GM21528 (cell line): ENCODE measurements around the gene FOXN3.

Experiments
- ATAC-seq: cut with Tn5 transposase; IDR thresholded peaks from one replicate; pipeline ENCODE4 v1.9.1; 2021; ENCODE audit warnings: mild to moderate bottlenecking, moderate library complexity; ENCODE audit not compliant: unreplicated experiment, low FRiP score

The FOXN3 gene

DNA sequence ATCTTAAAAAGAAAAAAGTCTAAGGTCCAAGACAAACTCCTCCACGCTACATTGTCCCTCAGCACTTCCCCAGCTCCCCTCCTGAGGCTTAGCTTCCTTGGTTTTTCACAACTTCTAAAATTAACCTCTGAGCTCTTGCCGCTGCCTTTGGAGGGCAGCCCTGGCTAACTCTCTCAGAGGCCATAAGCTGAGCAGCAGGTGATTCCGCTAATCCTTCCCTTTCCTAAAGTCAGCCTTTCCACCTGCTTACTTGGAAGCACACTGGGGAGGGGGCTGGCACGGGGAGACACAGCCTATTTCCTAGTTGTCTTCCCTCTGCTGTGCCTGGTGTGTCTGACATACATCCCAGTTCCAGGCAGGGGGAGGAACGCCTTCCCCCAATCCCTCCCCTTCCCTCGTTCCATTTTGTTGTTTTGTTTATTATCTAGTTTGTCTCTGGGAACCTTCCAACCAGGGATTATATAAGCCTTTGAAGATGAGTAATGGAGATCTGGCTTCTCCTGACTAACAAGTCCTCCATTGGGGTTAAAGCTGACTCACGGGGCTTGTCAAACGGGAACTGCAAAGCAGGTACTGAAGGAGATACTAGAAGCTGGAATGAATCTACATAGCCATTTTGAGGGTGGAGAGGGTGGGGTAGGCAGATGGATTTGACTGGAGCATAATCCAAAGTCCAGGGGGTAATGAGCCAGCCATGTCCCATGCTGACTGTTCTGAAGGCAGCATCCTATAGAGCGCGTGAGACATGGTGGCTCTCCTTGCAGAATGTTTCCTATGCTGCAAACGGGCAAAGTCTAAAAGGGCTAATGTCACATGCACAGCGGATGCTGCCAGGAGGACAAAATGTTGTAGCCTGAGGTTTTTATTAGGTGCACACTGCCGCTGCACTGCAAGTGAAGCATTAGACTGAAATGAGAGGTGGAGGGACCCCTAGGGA, 230.8 kb downstream of the FOXN3 start:
- ATAC-seq, result no peak

DNA sequence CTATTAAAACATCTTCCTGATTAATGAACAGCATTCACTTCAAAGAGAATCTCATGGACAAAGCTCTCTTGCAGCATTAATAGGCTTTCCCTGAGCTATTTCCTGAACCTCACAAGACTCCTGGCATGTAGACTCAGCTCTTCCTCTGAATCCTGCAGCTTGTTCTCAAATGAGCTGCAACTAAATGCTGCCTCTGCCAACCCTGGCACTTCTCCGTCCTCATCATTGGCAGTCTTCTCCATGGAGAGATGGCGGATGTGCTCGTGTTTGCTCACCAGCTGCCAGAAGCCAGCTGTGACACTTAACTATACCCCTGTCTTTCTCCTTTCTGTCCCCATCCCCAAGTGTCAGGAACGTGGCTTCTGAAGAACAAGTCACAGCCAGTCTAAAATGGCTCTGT, 232.1 kb downstream of the FOXN3 start:
- ATAC-seq, result no peak

DNA sequence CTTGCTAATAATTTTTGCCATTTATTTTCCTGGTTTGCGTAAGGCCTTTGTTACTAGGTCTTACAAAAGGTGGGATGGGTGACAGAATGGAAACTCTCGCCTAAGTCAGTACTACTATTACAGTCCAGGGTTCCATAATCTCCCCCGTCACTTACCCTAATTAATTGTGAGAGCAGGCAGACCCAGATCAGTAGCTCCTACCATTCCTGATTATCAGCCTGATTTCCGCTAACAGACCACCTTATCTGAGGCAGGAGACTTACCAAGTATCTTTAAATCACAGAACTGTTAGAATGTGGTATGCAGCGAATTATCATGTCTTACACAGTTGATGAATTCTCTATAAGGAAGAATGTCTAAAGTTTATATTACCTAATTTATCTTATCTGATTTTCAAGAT, 234.7 kb downstream of the FOXN3 start:
- ATAC-seq, result no peak

DNA sequence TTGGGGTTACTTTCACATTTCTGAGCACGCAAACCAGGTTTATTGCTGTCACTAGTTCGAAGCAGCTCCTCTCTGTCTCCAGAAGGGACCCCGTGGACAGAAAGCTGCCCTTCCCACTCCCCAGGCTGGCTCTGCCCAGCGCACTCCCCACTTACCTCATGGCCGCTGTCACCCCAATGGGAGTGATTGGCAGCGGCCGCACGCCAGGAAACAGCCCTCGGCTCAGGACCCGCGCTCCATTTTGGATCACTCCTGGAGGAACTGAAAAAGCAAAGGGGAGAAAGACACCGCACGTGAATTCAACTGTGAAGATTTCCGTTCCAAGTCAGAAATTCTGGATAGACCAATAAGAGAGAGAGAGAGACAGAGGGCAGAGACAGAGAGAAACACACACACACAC, 236.5 kb downstream of the FOXN3 start:
- no peak for ATAC-seq

DNA sequence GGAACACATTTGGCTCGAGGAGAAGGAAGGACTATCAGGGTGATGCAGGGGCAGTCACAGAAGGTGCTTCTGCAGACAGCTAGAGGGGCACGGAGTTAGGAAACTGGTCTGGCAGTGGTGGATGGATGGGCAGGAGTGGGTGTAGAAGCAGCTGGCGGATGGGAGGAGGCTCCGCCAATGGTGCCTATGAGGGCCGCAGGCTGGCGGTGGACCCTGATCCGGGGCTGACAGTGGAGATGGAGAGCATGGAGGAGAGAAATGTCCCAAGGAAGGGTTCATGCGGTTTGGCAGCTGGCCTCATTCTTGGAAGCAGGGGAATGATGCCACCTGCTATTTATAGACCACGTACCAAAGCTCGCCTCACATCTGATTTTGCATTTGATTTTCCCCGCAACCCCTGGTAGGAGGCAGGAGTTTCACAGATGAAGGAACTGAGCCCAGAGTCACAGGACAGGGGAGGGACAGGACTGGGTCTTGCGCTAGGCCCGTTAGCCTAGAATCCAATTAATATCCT, 237.1 kb downstream of the FOXN3 start:
- no peak for ATAC-seq

DNA sequence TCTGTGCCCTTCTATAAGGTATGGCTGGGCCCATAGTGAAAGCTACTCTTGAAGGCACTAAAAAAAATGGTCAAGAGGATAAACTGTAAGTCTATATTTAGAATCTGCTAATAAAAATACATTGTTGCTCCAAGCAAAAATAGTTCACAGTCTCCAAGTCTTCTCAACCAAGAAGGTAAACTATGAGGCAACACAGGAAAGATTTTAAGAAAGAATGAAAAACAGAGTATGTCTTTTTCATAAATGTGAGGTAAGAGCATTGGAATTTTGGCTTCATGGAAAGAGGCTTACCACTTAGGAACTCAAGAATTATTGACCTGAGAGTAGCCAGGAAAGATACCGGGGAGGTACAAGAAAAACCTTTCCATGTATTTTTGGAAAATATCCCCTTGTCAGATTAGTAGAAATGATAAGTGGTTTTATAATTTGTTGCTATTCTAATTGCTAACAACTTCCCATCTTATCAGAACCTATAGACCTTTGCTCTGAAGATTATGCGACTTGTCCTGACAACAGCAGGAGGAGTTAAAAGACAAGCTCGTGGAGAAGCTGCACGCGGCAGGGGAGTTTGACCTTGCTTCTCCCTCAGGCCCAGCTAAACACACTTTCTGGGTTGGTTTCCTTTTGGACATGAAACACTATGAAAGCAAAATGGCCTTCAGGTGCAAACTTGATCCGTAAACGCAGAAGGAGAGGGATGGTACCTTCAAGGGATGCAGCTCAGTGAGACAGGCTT, 238.1 kb downstream of the FOXN3 start:
- ATAC-seq, result no peak

DNA sequence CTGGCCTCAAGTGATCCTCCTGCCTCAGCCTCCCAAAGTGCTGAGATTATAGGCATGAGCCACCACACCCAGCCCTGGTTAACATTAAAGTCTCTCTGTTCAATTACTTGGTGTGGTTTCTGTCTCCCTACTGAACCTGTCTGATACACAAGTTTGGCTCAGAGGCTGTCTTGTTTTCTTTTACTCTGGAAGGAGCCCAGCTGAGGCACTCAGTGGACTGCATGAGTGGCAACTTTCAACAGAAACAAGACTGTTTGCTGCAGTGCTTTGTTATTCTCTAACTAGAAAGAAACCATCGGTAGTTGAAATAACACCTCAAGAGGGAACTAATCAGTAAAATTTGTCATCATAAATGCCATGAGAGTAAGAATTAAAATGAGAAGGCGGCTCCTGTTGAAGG, 238.7 kb downstream of the FOXN3 start:
- ATAC-seq, result no peak

DNA sequence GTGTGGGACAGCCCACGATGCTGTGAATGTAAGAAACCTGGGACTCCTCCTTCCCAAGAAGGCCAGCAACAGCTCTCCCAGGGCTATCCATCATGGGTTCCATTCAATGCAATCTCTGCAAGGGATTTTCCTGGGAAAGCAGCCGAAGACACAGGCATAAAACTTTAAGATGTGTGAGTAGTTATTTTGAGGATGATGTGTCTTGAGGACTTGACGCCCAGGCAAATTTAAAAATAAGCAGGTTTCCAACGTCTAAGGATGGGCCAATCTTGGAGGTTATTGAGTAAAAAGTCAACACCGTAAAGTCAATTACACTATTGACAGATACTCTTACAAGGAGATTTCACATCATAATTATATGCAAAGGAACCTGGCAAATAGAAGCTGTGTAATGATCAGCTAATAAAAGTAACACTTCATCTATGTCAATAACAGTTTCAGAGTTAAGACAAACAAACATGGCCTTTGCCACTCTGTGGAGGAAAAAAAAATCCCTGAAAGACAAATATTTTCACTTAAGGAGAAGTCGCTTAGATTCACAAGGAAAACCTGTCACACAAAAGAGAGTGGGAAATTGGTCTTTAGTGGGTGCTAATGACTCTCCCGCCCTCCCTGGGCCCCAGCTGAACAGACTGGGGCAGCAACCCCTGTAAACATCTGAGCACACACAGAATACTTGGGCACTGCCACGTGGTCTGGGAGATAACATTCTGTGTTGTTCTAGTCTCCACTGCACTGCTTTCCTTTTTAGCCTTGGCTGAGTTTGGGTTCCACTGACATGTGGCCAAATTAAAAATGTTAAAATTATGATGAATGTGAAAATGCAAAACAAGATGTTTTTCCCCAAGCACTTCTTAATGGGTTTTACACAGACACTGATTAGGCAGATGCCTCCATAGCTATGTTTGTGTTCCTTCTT, 240.9 kb downstream of the FOXN3 start:
- no peak for ATAC-seq

DNA sequence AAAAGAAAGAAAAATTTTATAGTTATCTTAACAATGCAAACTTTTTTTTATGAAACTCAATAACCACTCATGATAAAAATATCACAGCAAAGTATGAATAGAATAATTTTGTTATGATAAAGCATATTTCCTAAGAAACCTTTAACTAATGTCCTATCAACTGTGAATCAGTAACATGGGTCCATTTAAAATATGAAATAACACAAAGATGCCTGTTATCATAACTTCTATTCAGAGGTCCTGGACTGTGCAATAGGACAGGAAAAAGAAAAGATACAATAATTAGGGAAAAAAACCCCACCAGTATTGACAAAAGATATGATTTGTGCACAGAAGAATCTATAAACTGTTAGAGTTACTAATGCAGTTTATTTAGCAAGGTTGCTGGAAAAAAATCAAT, 245.4 kb downstream of the FOXN3 start:
- no peak for ATAC-seq

DNA sequence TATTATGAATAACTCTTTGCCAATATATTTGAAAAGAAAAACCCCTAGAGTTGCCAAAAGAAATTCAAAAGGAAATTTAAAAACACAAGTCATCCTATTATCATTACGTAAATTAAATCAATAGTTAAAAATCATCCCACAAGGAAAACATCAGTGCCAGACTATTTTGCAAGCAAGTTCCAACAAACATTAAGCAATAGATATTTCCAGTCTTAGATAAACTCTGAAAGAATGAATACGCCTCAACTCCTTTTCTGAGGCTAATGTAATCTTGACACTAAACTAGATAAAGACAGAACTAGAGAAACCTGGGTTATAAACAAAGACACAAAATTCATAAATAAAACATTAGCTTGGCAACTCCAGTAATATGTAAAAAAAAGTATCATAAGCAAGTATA, 245.9 kb downstream of the FOXN3 start:
- no peak for ATAC-seq

DNA sequence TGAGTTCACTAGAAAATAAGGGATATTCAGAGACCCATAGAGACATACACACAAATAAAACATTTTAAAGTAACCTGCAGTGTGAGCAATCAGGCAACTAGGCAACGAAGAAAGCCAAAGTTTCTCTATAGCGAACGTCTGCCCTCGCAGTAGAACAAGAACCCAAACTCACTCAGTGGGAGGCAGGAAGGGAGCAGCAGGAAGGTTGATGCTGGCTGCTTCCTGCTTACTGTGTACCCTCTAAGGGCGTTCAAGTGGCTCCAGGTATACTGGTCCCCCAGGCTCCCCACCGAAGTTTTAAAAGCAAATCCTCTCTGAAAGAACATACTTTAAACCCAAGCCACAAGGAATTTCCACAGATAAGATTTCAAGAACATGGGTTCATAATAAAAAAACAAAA, 249.3 kb downstream of the FOXN3 start:
- no peak for ATAC-seq

DNA sequence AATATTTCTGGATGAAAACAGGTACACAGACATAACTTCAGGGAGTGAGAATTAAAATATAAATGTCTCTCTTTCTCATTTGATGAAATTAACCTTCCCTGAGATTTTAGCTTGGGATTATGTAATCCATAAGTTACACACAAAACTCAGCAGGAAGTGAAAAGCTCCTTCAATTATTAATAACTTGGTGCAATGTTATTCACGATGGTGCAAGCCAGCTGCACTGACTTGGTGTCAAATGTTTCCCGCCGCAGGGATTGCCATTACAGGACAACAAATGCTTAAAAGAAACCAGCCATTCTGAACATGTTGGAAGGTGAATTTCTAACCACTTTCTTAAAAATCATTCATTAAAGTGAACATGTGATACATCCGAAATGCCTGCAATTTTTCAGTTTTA, 250.4 kb downstream of the FOXN3 start:
- no peak for ATAC-seq

DNA sequence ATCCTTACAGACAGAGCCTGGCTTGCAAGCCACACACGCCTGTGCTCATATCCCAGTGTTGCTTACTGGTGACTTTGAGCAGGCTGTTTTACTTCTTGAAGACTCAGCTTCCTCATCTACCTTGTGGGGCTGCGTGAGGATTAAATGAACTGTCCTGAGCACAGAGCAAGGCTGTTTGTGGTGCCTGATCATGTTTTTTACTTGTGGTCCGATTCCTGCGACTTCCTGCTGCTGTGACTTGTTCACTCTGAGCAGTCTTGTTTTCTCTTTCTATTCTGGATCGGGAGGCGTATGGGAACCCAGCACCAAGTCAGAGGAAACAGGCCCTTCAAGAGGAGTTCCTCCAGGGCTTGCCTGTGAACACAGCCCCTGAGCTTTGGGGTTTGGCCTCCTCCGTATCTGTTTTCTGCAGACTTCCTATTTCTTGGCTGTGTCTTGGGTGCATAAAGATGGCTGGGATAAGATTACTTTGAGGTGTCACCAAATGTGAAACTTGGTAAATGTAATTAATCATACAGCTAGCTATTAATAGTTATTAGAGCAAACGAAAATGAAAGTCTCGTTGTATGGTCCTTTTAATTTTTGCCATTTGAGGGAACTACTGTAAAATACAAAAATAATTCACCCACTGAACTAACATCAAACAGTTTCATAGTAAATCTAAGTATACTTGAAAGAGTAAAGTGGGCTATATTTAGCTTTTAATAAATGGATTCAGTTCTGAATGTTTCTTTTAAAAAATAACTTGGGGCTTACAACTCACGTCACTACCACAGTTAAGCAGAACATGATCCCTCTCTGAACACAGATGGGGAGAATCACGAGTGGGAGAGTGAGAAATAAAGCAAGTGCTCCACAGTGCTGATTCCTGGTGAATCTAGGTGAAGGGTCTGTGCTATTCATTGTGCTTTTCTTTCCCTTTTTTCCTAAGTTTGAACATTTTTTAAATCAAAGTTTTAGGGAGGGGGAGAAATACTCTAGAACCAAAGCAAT, 251.5 kb downstream of the FOXN3 start:
- ATAC-seq, result peak; percentile 72

DNA sequence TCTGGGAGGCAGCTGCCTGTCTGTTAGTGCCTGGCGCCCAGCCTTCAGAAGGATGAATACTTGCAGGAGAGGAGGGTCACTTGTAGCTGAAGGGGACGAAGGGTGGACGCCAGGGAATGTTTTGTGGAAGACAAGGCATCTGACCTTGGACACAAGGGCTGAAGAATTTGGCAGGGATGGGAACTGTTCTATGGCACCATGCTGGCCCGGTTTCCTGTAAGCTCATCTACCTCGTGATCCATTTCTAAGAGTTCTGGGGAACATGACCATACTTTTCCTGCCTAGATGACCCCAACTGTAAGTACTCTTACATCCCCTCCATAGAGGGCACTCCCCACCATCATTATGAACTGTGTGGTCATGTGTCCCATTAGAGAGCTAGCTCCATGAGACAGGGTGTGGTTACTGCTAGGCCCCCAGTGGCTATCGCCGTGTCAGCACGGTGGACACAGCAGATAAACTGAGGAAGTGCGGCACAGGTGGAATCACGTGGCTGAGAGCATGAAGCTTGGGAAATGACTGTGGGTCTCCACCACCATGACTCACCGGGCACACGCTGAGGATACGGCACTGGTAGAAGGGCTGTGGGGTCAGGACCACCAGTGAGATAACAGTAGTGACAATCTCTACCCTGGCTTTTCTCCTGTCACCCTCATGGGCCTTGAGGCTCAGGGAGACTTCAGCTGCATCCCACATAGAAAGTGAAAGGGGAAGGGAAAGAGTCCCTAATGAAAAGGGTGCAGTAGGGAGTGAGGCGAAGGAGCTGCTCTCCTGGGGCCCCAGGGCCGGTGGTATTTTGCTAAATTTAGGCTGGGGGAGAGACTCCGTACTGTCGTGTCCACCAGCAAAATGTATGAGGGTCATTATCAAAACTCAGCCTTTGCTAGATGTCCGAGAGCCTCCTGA, 252.6 kb downstream of the FOXN3 start:
- ATAC-seq, result peak; percentile 50

DNA sequence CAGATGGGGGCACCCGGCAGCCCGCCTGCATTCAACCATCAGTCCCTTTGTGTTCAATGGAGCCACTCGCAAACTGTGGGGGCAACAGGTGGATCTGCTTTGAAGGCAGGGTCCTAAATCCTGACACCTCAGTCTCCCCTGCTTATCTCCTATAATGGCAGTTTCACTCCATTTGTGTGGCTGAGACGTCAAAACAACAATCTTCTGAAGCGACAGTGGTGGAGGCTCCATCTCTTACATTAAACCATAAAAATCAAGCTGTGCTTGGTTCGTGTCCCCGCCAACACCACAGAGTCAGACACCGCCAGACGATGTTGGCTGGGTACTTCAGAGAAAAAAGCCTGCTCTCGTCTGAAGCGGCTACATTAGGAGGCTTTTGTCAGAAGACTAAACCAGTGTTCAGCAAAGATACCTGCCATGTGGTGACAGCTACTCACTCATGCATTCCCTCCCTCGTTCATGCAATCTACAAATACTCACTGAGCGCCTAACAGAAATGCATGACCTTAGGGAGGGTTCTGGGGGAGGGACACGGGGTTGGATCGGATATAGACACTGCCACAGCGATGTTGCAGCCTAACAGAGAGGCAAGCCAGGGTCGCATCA, 253.9 kb downstream of the FOXN3 start:
- no peak for ATAC-seq

DNA sequence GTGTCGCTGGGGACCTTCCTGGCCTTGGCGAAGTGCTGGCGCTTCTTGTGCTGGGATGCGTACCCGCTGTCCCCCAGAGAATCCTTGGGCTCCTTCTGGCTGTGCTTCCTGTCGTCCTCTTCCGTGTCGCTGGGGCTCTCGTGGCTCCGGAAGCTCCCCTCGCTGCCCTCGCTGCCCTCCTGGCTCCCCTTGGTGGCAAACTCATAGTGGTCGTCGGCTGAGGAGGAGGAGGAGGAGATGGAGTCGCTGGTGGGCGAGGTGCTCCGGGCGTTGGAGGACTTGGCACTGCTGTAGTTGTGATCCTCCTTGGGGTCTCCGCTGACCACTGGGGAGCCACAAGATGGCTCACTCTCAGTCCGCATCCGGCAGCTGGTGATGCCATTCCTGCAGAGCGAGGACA, 254.4 kb downstream of the FOXN3 start:
- ATAC-seq, result no peak

DNA sequence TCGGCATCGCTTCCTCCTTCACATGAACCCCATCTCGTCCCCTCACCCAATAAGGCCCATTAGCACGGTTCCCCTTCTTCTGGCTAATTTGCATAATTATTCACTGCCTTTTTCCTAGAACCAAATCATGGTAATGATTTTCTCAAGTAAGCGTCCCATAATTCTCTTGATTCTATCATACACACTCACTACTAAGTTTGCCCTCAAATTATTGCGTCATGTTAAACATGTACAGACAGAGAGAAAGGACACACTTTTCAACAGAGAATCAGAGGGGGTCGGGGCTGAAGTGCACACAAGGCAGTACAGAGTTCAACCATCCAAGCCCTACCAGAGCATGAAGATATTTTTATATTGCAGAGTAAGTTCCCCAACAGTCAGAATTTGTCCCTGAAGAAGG, 256.6 kb downstream of the FOXN3 start:
- ATAC-seq, result no peak

DNA sequence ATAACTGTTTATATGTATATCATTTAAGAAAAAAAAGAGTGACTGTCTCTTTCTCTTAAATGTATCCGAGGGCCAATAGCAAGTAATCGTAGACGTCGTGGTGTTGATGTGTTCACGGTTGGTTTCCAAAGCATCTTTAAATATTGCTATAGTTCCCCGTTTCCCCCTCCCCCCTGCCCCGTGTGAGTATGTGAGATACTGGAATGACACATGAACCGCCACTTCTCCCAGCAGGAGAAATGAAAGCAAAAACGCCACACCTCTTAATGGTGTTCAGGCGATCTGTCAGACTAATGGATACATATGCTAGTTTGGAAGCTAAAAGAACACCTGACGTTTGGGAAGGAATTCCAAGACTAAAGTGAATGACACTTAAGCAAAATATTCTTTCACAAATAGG, 258.3 kb downstream of the FOXN3 start:
- no peak for ATAC-seq
